GM21529 (cell line): ENCODE results near the gene ASAP2.
"Not testable (repeated sequence)": the region's sequence is repeated elsewhere in the genome, so short reads cannot be mapped to it uniquely, and the experiment has no call there.

ENCODE experiments used
- ATAC-seq: cut with Tn5 transposase; IDR thresholded peaks from one replicate; pipeline ENCODE4 v1.9.1; 2021; ENCODE audit not compliant: unreplicated experiment

ASAP2 gene

GRCh38 chr2:9250091-9250490 is 43.5 kb downstream of the ASAP2 start:
- ATAC-seq = no peak

GRCh38 chr2:9250498-9251153 is 44.0 kb downstream of the ASAP2 start:
- no peak for ATAC-seq

- no peak for ATAC-seq
Observed at GRCh38 chr2:9251154-9252001, 44.8 kb downstream of the ASAP2 start.

- no peak for ATAC-seq
Observed at GRCh38 chr2:9252002-9252357, 45.4 kb downstream of the ASAP2 start.

- no peak for ATAC-seq
Observed at GRCh38 chr2:9255416-9255815, 48.8 kb downstream of the ASAP2 start.

GRCh38 chr2:9256147-9256546 is 49.5 kb downstream of the ASAP2 start:
- ATAC-seq = no peak

- no peak for ATAC-seq
Observed at GRCh38 chr2:9256570-9257043, 50.0 kb downstream of the ASAP2 start.

- ATAC-seq = no peak
Observed at GRCh38 chr2:9258501-9258900, 51.9 kb downstream of the ASAP2 start.

- no peak for ATAC-seq
Observed at GRCh38 chr2:9258953-9259399, 52.4 kb downstream of the ASAP2 start.

- no peak for ATAC-seq
Observed at GRCh38 chr2:9260464-9260918, 53.9 kb downstream of the ASAP2 start.

GRCh38 chr2:9261231-9261883 is 54.7 kb downstream of the ASAP2 start:
- no peak for ATAC-seq

GRCh38 chr2:9262671-9263171 is 56.1 kb downstream of the ASAP2 start:
- no peak for ATAC-seq

GRCh38 chr2:9263428-9263827 is 56.8 kb downstream of the ASAP2 start:
- ATAC-seq = no peak

- ATAC-seq = no peak
Observed at GRCh38 chr2:9264301-9264700, 57.7 kb downstream of the ASAP2 start.

GRCh38 chr2:9266711-9267110 is 60.1 kb downstream of the ASAP2 start:
- no peak for ATAC-seq

GRCh38 chr2:9267286-9267685 is 60.7 kb downstream of the ASAP2 start:
- not testable (repeated sequence) for ATAC-seq

GRCh38 chr2:9268301-9269080 is 61.9 kb downstream of the ASAP2 start:
- no peak for ATAC-seq

- ATAC-seq = no peak
Observed at GRCh38 chr2:9269295-9269694, 62.7 kb downstream of the ASAP2 start.

- no peak for ATAC-seq
Observed at GRCh38 chr2:9269695-9270360, 63.2 kb downstream of the ASAP2 start.

GRCh38 chr2:9271091-9271490 is 64.5 kb downstream of the ASAP2 start:
- ATAC-seq = no peak
